M059J (cell line): ENCODE data around the gene PTPRD. TPM values are rescaled to one million over a fixed set of nuclear protein-coding genes. Genes with fewer than 3 reads are reported as not detected.

Source experiments
- DNase-seq: peaks from one replicate; pipeline ENCODE4 v3.0.0-alpha.2; 2012; ENCODE audit warnings: low read depth
- total RNA-seq: library from RNA; depleted of rRNA; stranded (reverse); fragments of >200 nt; shearing (Covaris generic); gene quantifications from 2 replicates; pipeline ENCODE4 v1.2.3, GENCODE V29; 2014

The PTPRD gene
- total RNA-seq, 1 experiment from 2014 or later = not detected

DNA sequence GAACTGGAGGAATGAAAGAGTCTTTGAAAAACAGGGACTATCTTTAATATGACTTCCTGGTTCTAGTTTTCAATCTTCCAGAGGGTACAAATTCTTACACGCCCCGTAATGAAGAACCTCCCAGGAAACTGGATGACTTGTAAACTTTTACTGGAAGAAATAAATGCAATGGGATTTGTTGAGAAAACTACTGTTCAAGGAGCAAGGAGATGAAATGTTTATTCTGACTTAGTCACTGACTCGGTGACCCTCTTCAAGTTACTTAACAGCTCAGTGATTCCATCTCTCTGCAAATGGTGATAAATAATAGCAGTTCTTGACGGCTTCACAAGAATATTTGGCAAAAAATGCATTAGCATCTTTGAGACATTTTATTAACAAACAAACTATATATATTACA is 858.6 kb downstream of the PTPRD start:
- DNase-seq = peak; percentile 3

- DNase-seq = no peak
These were observed 859.5 kb downstream of the PTPRD start for GRCh38 chr9:9753266-9753665.

GRCh38 chr9:9752722-9753121 is 860.1 kb downstream of the PTPRD start:
- DNase-seq = no peak

GRCh38 chr9:9751996-9752395 is 860.8 kb downstream of the PTPRD start:
- no peak for DNase-seq

DNA sequence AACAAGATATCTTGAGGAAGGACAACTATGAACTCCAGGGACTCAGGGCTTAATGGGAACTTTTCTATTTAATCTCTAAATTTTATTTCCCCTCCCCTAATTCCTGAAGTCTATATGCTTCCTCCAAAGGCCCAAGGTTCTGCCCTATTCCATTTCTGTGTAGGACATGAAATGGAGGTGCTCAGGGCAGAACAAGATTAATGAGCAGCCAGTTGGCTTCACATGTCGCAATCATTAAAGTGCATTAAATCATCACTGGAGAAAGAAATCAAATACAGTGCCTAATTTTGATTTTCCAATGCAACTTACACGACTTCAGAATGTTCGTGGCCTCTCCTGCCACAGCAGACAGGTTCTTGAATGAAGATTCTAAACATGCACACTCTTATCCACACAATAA is 862.1 kb downstream of the PTPRD start:
- no peak for DNase-seq

- no peak for DNase-seq
These were observed 863.2 kb downstream of the PTPRD start for GRCh38 chr9:9749591-9749990.

- DNase-seq = peak; percentile 1
These were observed 865.0 kb downstream of the PTPRD start for GRCh38 chr9:9747787-9748186.

GRCh38 chr9:9746826-9747225 is 866.0 kb downstream of the PTPRD start:
- DNase-seq = no peak

DNA sequence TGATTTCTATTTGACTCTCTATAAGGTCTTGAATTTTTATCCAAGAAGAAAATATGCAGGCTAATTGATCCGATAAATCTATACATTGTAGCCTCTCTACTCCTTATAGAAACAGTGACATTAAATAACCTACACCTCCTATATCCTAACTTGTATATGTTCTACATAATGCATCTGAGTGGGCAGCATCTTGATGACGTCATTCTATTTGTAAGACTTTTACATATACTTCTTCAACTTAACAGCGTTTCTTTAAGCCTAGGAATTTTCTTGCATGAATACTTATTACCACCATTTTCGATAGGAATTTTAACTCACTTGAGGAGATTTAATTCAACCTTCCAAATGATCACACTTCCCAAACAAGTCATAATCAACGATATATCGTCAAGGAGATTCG is 869.0 kb downstream of the PTPRD start:
- no peak for DNase-seq

DNA sequence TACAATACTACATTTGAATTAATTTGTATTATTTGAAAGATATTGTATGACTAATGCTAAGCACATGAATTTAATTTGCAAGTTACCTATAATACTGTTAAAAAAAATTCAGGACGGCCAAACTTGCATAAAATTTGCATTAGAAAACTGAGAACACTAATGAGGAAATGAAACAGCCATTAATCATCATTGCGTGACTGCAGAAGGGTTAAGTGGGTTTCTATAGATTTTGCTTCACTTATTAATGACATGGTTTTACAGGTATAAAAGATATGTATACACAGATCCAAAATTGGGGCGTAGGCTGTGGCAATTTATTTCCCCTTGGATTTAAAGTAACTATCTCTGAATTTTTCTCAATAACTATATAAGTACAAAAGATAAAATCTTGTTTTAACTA is 882.6 kb downstream of the PTPRD start:
- DNase-seq = no peak

- no peak for DNase-seq
These were observed 883.7 kb downstream of the PTPRD start for GRCh38 chr9:9729082-9729481.

DNA sequence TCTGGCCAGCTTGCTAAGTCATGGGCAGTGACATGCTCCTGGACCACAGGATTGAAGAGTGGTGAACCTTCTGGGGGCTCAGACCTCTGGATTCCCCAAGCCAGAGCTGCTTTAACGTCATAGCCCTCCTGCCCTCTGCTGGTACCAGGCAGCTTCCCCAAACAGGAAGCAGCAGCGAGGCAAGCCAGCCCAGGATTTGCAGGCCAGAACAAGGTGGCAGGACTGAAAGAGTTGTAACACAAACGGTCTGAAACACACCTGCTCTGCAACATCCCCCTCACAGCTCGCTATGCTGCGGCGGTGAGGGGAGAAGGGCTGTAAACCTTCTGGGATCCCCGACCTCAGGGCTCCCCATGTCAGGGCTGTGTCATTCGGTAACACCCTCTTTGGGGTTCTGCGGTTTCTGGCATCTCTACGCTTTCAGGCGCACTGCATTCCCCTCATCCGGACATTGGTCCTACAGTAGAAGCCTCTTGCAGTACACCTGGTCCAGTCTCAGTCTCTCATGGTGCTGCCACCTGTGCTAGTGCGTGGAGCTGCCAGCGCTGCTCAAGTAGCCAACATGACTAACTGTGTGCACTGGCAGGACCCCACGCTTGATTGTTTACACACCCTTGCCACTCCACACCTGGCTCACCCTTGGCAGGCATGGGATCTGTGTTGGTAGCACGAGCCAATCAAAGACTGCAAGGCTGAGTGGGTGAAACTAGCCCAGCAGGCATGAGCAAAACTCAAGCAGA is 893.3 kb downstream of the PTPRD start:
- no peak for DNase-seq

DNA sequence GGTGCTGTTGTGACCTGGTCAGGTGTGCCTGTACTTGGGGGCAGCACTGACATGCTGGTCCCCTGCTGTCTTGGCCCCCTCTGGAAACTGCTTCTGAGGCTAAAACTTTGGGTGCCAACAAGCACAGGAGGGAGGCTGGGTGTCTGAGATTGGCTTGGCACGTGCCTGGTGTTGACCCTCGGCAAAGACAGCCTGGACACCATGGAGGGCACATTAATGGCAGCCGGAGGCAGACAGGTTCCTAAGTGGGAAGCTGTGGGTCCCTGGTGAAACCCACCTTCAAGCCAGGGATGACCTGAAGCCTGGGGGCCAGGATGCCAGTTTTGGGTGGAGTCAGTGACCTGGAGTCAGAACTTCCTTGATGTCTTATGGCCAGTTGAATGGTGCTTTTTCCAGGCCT is 894.1 kb downstream of the PTPRD start:
- DNase-seq = no peak

DNA sequence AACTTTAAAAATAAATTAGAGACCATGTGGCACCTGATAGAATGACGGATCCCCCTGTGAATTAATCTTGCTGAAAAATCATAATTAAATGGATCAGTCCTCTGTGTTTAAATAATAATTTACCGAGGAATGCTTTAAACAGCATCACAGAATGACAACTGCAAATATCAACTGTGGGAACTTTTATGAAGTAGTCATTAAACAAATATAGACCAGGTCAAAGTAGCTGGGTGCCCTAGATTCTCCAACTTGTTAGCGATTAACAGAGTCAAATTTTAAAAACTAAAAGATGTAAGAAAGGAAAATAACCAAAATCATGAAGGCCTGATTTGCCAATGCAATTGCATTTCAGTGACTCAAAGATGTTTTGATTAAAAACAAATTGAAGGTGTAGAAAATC is 933.4 kb downstream of the PTPRD start:
- DNase-seq = no peak

DNA sequence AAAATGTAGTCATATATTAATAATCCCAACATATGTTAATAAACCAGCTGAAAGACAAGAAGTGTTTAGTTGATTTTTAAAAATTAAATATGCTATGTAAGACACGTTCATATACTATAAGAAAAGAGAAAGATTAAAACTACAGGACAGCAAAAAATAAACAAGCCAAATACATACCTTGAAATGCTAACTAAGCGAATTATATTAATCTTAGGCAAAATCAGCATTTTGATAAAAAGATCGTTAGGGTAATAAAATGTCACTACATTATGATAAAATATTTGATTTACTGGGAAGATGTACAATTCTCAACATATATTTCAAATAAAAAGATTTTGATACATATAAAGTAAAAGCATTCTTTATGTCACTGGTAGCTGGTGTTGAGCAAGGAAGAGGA is 938.3 kb downstream of the PTPRD start:
- no peak for DNase-seq

DNA sequence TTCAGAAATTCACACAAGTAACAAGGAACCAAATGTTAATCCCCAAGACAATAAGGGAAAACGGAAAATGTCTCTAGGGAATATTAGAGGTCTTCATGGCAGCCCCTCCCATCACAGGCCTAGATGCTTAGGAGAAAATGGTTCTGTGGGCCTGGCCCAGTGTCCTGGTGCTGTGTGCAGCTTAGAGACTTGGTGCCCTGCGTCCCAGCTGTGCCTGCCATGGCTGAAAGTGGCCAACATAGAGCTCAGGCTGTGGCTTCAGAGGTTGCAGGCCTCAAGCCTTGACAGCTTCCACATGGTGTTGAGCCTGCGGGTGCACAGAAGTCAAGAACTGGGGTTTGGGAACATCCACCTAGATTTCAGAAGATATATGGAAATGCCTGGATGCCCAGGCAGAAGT is 942.3 kb downstream of the PTPRD start:
- no peak for DNase-seq

DNA sequence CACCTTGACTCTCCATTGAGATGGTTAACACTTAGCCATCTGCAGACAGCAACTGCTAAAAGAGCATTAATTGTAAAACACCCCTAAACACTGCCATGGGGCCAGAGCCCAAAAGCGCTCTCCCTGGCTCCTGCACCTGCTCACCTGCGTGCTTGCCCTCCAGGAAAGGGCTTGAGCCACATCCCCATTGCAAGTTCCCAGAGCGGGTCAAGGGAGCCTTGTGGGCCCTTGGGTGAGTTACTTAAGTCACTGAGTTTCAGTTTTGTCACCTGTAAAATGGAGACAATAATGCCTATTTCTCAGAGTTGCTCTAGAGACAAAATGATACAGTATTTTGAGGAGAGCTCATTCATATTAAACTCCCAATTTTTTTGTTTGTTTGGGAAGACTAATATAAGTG is 967.8 kb downstream of the PTPRD start:
- DNase-seq = no peak

GRCh38 chr9:9631284-9631683 is 981.5 kb downstream of the PTPRD start:
- no peak for DNase-seq

- no peak for DNase-seq
These were observed 987.6 kb downstream of the PTPRD start for GRCh38 chr9:9625248-9625647.

DNA sequence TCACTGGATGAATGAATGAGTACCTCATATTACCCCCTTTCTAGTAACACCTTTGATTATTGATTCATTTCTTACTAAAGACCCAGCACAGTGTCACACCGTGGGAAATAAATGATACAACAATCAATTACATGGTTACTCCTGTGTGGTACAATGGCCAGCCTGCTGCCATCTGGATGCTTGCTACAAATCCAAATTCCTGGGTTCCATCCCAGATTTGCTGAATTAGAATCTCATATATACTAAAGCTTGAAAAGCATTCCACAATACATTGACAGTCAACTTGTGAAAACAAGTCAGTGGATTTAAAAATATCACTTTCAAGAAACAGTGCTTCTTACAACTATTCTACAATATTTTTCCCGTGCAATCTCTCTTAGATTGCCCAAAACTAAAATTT is 989.3 kb downstream of the PTPRD start:
- DNase-seq = no peak

- no peak for DNase-seq
These were observed 991.4 kb downstream of the PTPRD start for GRCh38 chr9:9621355-9621940.

DNA sequence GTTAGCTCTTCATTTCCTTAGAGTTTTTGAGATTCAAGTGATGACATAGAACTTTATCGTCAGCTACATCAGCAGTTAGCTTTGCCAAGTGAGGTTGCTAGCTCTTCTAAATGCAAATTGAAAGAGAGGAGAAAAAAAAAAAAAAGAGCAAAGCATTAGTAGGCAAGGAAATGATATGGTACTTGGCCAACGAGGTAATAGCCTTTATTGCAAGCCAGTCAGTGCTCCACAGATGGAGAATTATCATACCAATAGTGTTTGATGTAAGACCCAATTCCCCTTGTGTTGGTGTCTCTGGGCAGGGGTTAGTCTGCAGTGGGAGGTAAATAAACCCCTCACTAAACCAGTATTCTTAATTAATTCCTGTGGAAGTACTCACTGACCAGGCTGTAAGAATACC is 992.1 kb downstream of the PTPRD start:
- DNase-seq = no peak

GRCh38 chr9:9615086-9615485 is 997.7 kb downstream of the PTPRD start:
- no peak for DNase-seq

- no peak for DNase-seq
These were observed 998.2 kb downstream of the PTPRD start for GRCh38 chr9:9614607-9615006.
